SK-N-SH treated with all-trans-retinoic acid at 6 μM for 48 hours (cell line): Measurements from ENCODE around the gene COX7A2L.
"Not testable (repeated sequence)": the region's sequence is repeated elsewhere in the genome, so short reads cannot be mapped to it uniquely, and the experiment has no call there.

Experiments
- ATAC-seq: fragments of 200-7000 bp; cut with Tn5 transposase; 3 replicates; pipeline ENCODE4 v1.9.1; 2020; ENCODE audit warnings: mild to moderate bottlenecking, moderate library complexity
- ARNTL ChIP-seq: fragments of 450-650 bp; formaldehyde crosslinking; IDR thresholded peaks from 2 replicates; pipeline ENCODE4 v1.5.0; 2020; ENCODE audit warnings: low read depth, mild to moderate bottlenecking, moderate library complexity, borderline replicate concordance
- BACH2 ChIP-seq: fragments of 250-450 bp; sonication (Bioruptor Pico); IDR thresholded peaks from 2 replicates; pipeline ENCODE4 v1.9.0; 2021; ENCODE audit warnings: mild to moderate bottlenecking, borderline replicate concordance
- CREB5 ChIP-seq: fragments of 250-450 bp; sonication (Bioruptor Pico); IDR thresholded peaks from 2 replicates; pipeline ENCODE4 v1.5.1; 2020; ENCODE audit warnings: low read depth, mild to moderate bottlenecking, moderate library complexity
- CSDC2 ChIP-seq: fragments of 250-450 bp; sonication (Bioruptor Pico); IDR thresholded peaks from 2 replicates; pipeline ENCODE4 v1.5.0; 2020; ENCODE audit warnings: mild to moderate bottlenecking, moderate library complexity
- ESRRG ChIP-seq: fragments of 250-450 bp; sonication (Bioruptor Pico); IDR thresholded peaks from 2 replicates; pipeline ENCODE4 v1.6.1; 2021; ENCODE audit warnings: mild to moderate bottlenecking
- GLIS3 ChIP-seq: fragments of 250-450 bp; sonication (Bioruptor Pico); IDR thresholded peaks from 2 replicates; pipeline ENCODE4 v1.5.0; 2020; ENCODE audit warnings: mild to moderate bottlenecking, moderate library complexity
- ISL1 ChIP-seq: fragments of 250-450 bp; sonication (Bioruptor Pico); IDR thresholded peaks from 2 replicates; pipeline ENCODE4 v2.1.2; 2022; ENCODE audit warnings: mild to moderate bottlenecking, moderate library complexity
- OSR1 ChIP-seq: fragments of 250-450 bp; sonication (Bioruptor Pico); IDR thresholded peaks from 2 replicates; pipeline ENCODE4 v1.8.0; 2022; ENCODE audit warnings: moderate library complexity, mild to moderate bottlenecking, inconsistent platforms
- PATZ1 ChIP-seq: fragments of 250-450 bp; sonication (Bioruptor Pico); IDR thresholded peaks from 2 replicates; pipeline ENCODE4 v1.8.0; 2020; ENCODE audit warnings: mild to moderate bottlenecking, moderate library complexity, borderline replicate concordance
- PPARA ChIP-seq: fragments of 250-450 bp; sonication (Bioruptor Pico); IDR thresholded peaks from 2 replicates; pipeline ENCODE4 v1.5.0; 2020; ENCODE audit warnings: mild to moderate bottlenecking, borderline replicate concordance
- RARB ChIP-seq: fragments of 250-450 bp; sonication (Bioruptor Pico); IDR thresholded peaks from 2 replicates; pipeline ENCODE4 v1.8.0; 2021; ENCODE audit warnings: mild to moderate bottlenecking, moderate library complexity
- SNAI2 ChIP-seq: fragments of 250-450 bp; sonication (Bioruptor Pico); IDR thresholded peaks from 2 replicates; pipeline ENCODE4 v1.5.0; 2020; ENCODE audit warnings: mild to moderate bottlenecking, moderate library complexity
- TCF4 ChIP-seq: fragments of 250-450 bp; sonication (Bioruptor Pico); IDR thresholded peaks from 2 replicates; pipeline ENCODE4 v1.8.0; 2021; ENCODE audit warnings: mild to moderate bottlenecking, moderate library complexity, borderline replicate concordance
- TOX ChIP-seq: fragments of 250-450 bp; sonication (Bioruptor Pico); IDR thresholded peaks from 2 replicates; pipeline ENCODE4 v1.8.0; 2021; ENCODE audit warnings: mild to moderate bottlenecking, moderate library complexity, borderline replicate concordance
- ZC3H10 ChIP-seq: fragments of 250-450 bp; sonication (Bioruptor Pico); IDR thresholded peaks from 2 replicates; pipeline ENCODE4 v1.5.1; 2021; ENCODE audit warnings: mild to moderate bottlenecking, moderate library complexity
- ZFP3 ChIP-seq: fragments of 250-450 bp; sonication (Bioruptor Pico); IDR thresholded peaks from 2 replicates; pipeline ENCODE4 v1.5.0; 2020; ENCODE audit warnings: mild to moderate bottlenecking, moderate library complexity
- ZFP30 ChIP-seq: fragments of 450-650 bp; formaldehyde crosslinking; IDR thresholded peaks from 2 replicates; pipeline ENCODE4 v1.5.0; 2022; ENCODE audit warnings: mild to moderate bottlenecking, moderate library complexity
- ZNF565 ChIP-seq: fragments of 450-650 bp; formaldehyde crosslinking; conservative IDR thresholded peaks from 2 replicates; pipeline ENCODE4 v1.5.0; 2020; ENCODE audit warnings: low read depth, mild to moderate bottlenecking, moderate library complexity
- ZNF8 ChIP-seq: fragments of 450-650 bp; formaldehyde crosslinking; IDR thresholded peaks from 2 replicates; pipeline ENCODE4 v1.5.0; 2020; ENCODE audit warnings: mild to moderate bottlenecking, moderate library complexity
- TF ChIP-seq, protein P1 (sequence below): fragments of 250-450 bp; sonication (Bioruptor Pico); IDR thresholded peaks from 2 replicates; pipeline ENCODE4 v1.5.1; 2021; ENCODE audit warnings: mild to moderate bottlenecking, moderate library complexity

Gene COX7A2L

DNA sequence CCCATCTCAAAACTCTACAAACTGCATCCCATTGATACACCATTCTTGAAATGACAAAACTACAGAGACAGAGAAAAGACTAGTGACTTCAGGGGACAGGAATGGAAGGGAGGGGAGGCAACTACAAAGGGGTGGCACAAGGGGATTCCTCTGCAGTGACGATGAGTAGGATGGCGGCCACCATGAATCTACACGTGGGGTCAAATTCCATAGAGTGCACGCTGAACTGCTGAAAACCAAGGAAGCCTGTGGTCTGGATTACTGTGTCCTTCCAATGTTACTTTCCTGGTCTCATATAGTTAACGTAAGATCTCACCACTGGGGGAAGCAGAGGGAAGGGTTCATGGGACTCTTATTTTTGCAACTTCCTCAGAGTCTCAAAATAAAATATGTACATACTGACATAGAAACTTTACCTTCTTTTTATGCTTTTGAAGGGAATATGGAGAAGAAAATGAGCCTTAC, 23.6 kb downstream of the COX7A2L start:
- TF ChIP-seq GLIS3 (CRISPR knock-in tag): no peak
- TF ChIP-seq ARNTL (CRISPR knock-in tag): no peak
- TF ChIP-seq, protein P1, sequence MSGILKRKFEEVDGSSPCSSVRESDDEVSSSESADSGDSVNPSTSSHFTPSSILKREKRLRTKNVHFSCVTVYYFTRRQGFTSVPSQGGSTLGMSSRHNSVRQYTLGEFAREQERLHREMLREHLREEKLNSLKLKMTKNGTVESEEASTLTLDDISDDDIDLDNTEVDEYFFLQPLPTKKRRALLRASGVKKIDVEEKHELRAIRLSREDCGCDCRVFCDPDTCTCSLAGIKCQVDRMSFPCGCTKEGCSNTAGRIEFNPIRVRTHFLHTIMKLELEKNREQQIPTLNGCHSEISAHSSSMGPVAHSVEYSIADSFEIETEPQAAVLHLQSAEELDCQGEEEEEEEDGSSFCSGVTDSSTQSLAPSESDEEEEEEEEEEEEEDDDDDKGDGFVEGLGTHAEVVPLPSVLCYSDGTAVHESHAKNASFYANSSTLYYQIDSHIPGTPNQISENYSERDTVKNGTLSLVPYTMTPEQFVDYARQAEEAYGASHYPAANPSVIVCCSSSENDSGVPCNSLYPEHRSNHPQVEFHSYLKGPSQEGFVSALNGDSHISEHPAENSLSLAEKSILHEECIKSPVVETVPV (CRISPR knock-in tag): no peak
- TF ChIP-seq ZFP3 (CRISPR knock-in tag): no peak
- TF ChIP-seq ZFP30: no peak
- TF ChIP-seq, all 23 proteins: peak for 0
- ATAC-seq: no peak

- TF ChIP-seq ZNF565 (CRISPR knock-in tag) (no peak), ZNF8 (no peak), ZFP30 (no peak), CSDC2 (no peak), ZC3H10 (CRISPR knock-in tag) (no peak), BACH2 (no peak), RARB (CRISPR knock-in tag) (no peak), ESRRG (CRISPR knock-in tag) (no peak), ZFP3 (CRISPR knock-in tag) (no peak), PPARA (no peak)
Measured at GRCh38 chr2:42336361-42336965, 24.6 kb downstream of the COX7A2L start.

GRCh38 chr2:42335514-42336104, 25.4 kb downstream of the COX7A2L start:
- ATAC-seq: no peak
- TF ChIP-seq ISL1: no peak
- TF ChIP-seq SNAI2 (CRISPR knock-in tag): no peak
- TF ChIP-seq PPARA: no peak

More at GRCh38 chr2:42336361-42336965, 24.6 kb downstream of the COX7A2L start:
- no peak for ATAC-seq

DNA sequence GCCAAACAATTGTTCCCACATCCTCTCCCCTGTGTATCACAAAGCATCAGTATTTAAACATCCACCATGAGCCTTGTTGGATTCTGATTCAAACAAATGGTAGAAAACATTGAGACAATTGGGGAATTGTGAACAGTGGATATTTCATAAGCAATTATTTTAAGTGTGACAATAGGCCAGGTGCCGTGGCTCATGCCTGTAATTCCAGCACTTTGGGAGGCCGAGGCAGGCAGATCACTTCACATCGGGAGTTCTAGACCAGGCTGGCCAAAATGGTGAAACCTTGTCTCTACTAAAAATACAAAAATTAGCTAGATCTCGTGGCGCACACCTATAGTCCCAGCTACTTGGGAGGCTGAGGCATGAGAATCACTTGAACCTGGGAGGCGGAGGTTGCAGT, 26.2 kb downstream of the COX7A2L start:
- not testable (repeated sequence) for ATAC-seq

DNA sequence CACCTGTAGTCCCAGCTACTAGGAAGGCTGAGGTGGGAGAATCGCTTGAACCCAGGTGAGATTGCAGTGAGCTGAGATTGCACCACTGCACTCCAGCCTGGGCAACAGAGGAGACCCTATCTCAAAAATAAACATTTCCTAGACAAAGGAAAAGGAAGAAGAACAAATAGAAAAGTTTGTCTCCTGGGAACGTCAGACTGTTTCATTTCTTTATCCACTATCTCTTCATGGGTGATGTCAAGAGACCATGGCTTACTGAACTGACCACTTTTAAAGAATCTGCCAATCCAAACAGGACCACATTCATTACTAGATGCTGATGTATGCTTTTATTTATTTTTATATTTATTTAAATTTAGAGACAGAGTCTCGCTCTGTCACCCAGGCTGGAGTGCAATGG, 26.8 kb downstream of the COX7A2L start:
- no peak for ATAC-seq
- no peak for TF ChIP-seq ZNF8
- no peak for TF ChIP-seq CREB5 (CRISPR knock-in tag)
- TF ChIP-seq OSR1: no peak
- TF ChIP-seq ARNTL (CRISPR knock-in tag): no peak

DNA sequence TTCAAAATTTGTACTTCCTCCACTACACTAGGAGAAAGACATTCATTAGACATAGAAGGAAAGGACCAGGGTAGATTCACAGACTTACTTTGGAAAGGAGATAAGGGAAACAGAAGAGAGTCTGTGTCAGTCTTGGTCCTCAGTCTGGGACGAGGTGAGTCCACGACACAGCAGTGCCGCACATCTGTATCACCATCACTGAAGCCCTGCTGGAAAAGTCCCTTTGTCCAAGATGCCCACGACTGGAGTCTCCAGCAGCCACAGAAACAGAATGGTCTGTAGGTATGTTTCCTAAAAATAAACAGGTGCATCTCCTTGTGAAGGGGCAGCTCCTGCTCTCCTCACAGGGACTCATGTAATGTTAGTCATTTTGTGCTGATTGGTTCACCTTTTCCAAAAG, 27.4 kb downstream of the COX7A2L start:
- TF ChIP-seq, protein P1 (CRISPR knock-in tag): no peak
- TF ChIP-seq TCF4: no peak
- no peak for TF ChIP-seq GLIS3 (CRISPR knock-in tag)
- TF ChIP-seq CSDC2: no peak
- TF ChIP-seq PPARA: no peak
- no peak for TF ChIP-seq ZFP30
- TF ChIP-seq ZFP3 (CRISPR knock-in tag): no peak
- no peak for TF ChIP-seq SNAI2 (CRISPR knock-in tag)
- no peak for TF ChIP-seq TOX (CRISPR knock-in tag)
- no peak for TF ChIP-seq PATZ1 (CRISPR knock-in tag)
- no peak for TF ChIP-seq ESRRG (CRISPR knock-in tag)
- TF ChIP-seq OSR1: no peak
- no peak for ATAC-seq
